PC-3 (cell line): ENCODE data around the gene SPCS2.

Experiments
- CTCF ChIP-seq: fragments of 300-600 bp; sonication (generic); conservative IDR thresholded peaks from 2 replicates; pipeline ENCODE4 v1.5.1; 2017; ENCODE audit warnings: antibody characterized with exemption, low read depth, mild to moderate bottlenecking, low read length
- EZH2phosphoT487 ChIP-seq: fragments of 300-600 bp; sonication (generic); IDR thresholded peaks from 2 replicates; pipeline ENCODE4 v1.6.1; 2018; ENCODE audit warnings: mild to moderate bottlenecking, antibody characterized with exemption, low read length, borderline replicate concordance

GRCh38 chr11:74978041-74978440, 29.0 kb downstream of the SPCS2 start:
- no peak for TF ChIP-seq EZH2phosphoT487
- TF ChIP-seq CTCF, result no peak
